ENCODE results near the gene FSIP2.

DNA sequence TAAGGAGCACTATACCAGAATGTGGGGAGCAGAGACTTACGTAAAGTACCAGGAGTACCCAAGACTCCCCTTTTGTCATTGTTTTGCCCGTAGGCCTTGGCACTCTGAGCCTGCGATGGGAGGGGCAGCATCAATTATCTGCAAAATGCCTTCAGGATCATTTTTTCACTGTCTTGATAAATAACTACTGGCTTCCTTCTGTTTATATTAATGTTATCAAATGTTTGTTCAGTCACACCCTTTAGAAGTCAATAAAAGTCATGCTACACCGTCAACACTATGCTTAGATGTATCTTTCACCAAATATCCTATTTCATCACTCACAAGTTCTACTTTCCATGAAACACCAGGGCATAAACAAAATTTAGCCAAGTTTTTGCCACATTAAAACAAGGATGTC, 116.3 kb downstream of the FSIP2 start:
- no peak for TF ChIP-seq ZFP41 (CRISPR knock-in tag; IDR thresholded peaks at IDR 0.05; ENCODE audit: borderline replicate concordance)
- no peak for TF ChIP-seq JUND (CRISPR knock-in tag; IDR thresholded peaks at IDR 0.05)
- no peak for TF ChIP-seq HES4 (CRISPR knock-in tag; IDR thresholded peaks at IDR 0.05; ENCODE audit: borderline replicate concordance)
